HG03460 (cell line): ENCODE data around the gene CEMIP.

ENCODE experiments used
- ATAC-seq: cut with Tn5 transposase; IDR thresholded peaks from one replicate; pipeline ENCODE4 v1.9.1; 2021; ENCODE audit not compliant: unreplicated experiment

CEMIP gene

DNA sequence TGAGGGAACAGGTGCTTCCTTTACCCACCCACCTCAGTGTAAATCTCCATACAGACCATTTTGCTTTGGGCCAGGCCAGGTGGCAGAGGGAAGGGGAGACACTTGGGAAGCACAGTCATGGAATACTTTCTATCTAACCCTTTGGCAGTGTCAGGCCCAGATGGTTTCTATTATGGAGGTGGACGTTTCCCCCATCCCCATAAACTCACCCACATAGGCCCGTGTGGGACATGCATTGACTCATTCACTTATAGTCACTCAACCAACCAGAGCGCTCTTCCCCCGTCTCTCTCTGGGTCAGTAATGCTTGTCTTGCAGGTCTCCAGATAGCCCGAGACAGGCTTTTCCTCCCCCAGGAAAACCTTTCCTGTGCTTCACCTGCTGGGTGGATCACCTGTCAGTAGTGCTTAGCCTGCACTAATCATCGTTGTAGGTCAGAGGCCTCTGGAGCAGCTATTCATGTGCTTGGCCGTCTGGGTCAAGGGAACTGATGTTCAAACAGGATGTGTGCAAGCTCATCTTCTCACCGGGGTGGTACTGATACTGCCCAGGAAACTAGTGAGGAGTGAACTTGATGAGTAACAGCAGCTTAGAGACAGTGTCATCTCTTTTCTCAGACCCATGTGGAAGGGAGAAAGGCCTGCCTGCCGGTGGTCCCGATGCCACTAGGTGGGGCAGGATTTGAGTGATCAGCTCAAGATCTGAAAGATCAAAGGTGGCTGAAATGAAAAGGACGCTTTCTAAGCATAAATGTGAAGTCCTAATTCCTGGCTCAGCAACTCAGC lies 67.1 kb downstream of the CEMIP start:
- ATAC-seq = no peak

DNA sequence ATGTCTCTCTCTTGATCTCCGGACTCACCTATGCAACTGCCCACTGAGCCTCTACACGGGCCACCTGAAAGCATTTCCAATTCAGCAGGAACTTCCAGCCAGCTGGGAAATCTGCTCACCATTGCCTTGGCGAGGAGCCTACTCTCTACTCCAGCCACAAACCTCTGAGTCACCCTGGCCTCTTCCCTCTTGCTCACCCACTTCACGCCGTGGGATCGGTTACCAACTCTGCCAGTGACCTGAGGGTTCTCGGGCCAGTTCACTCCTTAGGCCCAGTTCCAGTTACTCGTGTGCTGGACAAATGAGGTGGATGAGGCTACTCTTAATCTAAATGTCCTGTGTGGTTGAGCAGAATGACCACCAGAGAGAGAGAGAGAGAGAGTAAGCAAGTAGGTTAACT lies 70.1 kb downstream of the CEMIP start:
- ATAC-seq = no peak

DNA sequence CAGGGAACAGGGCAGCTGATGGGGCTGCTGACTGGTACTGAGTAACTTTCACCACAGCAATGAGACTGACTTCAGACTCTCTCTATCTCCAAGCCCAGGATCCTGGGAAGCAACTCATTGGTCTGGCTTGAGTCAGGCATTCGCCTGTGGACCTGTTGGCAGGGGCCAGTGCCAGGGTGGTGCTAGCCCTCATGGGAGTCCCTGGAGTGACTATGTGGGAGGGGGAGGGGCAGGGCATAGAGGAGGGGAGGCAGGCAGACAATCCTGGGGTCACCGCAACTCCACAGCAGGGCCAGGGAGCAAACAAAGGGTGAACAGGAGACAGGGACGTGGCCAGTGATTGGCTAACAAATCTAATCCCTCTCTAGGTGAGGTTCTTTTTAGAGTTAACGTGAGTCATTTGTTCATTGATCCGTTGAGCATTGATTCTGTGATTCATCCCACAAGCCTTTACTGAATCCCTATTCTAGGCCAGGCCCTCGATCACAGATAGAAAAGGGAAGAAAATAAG lies 71.8 kb downstream of the CEMIP start:
- no peak for ATAC-seq

DNA sequence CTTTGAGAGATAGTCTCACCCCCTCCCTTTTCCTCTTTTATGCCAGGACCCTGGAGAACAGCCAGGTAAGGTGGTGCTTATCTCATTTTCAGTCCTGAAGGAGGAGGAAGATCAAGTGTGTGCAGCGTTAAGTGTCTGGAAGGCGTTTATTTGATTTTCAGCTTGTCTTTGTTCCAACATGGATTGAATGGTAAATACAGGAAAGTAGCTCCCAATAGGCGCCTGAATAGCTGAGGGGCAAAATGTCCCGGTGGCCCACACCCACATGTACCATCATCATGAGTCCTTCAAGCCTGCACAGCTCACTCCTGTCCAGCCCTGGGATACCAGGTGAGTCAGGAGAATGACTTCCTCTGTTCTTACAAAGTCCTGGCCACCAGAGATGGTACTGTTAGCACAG lies 73.5 kb downstream of the CEMIP start:
- ATAC-seq = no peak

DNA sequence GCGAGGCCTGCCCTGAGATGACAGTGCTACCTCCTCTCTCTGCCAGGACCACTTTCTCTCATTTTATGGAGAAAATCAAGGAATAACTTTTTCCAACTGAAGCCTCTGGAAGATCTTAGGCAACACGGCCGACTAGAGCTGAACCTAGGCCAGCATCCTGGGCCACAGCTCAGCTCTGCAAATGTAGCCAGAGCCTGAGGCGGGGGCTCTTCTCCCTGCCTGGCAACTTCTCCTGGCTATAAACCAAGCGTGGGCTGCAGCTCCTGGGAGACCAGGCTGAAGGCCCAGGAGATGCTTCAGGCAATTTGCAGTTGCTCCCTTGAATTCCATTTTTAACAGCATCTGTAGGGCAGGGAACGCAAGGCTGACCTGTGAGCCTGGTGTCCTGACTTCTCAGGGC lies 74.9 kb downstream of the CEMIP start:
- no peak for ATAC-seq

DNA sequence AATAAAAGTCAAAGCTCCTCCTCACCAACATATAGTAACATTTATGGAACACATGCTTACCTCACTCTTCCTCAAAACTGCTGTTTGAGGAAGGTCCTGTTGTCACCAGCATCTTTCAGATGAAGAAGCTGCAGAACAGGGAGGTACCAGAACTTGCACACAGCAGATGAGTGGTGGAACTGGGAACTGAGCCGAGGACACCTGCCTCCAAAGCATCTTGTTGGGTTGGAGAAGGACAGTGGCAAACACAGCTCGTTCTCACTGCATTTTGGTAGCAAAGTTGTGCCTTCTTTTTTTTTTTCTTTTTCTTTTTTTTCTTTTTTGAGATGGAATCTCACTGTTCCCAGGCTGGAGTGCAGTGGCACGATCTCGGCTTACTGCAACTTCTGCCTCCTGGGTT lies 76.0 kb downstream of the CEMIP start:
- no peak for ATAC-seq

DNA sequence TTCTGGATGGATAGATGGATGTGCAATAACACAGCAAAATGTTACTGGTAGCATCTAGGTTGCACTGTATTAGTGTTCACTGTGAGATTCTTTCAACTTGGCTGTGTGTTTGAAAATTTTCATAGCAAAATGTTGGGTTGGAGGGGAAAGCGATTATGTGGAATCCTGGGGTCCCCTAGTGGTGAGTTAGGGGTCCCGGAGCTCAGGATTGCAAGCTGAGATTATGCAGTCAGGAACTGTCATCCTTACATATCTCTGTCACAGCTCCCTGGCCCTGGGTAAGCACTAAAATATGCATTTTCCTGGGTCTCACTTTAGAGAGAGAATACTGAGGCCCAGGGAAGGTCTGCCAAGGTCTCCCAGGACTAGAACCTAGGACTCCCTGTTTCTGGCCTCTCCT lies 77.2 kb downstream of the CEMIP start:
- no peak for ATAC-seq

DNA sequence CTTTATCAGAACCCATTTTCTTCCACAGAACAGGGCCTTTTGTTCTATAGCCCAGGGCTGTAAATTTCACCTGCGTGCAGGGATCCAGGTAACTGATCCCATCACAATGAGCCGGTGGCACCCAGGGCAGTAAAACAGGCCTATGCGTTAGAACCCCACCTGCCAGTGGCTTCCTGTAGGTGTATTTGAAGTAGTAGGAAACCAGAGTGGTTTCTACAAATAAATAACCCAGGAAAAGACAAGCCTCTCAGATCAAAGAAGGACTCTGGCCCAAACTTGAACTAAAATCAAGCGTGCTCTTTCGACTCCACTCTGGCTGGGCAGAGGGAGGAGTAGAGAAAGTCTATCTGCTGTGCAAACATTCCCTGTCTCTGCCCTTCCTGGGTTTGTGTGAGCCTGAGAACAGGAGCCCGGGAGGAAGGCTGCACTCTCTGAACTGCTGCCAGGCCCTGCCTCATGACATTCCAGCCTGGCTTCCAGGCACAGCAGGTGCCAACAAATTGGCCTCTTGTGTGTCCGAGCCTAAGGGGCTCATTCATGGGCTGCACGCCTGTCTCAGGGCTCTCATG lies 77.7 kb downstream of the CEMIP start:
- ATAC-seq = no peak

DNA sequence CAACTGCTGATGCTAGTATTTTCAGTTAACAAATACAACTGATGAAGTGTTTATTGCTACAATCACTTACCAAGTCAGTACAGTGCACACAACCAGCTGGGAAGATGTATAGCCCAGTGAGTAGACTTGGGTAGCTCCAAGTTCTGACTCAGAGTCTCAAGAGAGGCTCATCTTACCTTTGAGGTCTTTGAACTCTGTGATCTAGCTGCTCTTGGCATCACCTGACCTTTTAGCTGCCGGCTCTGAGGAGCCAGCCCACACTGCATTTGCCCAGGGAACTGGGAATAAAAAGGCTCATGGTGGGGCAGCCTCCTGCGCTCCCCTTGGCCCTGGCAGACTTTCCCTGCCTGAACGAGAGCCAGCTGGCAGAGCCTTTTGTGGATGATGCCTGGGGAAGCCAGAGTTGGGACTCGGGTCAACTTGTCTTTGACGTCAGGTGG lies 82.6 kb downstream of the CEMIP start:
- ATAC-seq = no peak

DNA sequence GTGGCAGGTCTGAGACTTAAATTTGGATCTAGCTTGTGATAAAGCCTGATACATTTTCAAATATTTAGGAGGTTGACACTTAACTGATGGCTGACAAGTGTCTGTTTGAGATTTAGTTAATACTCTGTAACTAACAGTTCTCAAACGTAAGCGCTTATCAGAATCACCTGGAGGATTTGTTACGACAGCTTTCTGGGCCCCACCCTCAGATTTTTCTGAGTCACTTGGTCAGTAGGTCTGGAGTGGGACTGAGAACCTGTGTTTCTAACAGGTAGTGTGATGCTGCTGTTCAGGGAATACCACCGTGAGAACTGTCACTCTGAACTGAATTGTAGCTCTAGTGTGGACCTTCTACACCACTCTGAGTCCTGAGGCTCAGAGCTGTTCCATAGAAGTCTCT lies 85.5 kb downstream of the CEMIP start:
- no peak for ATAC-seq

DNA sequence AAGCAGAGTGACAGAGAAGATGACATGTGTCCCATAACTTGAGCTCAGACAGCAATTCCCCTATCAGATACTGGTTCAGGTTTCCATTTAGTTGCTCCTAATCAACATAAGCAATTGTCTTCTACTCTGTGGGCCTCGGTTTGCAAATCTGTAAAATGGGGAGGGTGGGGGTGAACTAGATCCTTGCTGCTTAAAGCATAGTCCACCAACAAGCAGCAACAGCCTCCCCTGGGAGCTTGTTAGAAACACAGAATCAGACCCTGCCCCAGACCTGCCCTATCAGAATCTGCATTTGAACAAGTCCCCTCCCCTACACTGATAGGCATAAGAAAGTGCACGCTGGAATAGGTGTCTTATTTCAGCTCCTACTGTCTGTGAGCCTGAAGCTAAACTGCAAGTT lies 87.8 kb downstream of the CEMIP start:
- ATAC-seq = no peak

DNA sequence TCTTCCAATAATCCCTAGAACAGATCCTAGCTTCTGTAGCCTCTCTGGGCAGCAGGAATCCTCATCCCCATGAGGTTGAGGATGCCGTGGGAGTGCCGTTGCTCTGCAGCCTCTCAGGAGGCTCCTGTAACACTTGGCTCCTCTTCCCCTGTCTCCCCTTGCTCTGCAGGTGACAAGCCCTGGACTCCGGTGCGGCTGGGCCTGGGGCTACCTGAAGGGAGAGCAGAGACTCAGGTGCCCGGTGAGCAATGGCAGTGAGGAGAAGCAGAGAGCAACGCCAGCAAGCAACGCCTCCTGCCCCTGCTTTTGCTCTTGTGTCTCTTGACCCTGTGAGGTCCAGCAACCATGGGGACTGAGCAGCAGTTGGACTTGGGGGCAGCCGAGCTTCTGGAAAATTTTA lies 91.2 kb downstream of the CEMIP start:
- no peak for ATAC-seq

DNA sequence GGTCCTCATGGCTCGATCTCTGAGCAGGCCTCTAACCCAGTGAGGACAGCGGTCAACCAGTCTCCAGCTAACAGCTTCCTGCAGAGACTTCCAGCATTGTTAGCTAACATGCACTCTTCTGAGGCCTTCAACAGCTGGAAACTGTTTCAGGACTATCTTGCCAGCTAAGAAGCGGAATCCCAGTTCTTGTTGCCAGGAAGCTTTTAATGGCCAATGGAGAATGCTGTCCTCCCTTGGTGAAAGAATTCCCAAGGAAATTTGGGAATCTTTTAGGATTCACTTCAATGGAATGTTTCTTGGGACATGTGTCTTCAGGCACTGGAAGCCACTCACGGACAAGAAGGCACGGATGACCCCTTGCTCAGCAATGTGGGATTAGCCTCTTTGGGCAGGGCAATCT lies 91.7 kb downstream of the CEMIP start:
- ATAC-seq = no peak

DNA sequence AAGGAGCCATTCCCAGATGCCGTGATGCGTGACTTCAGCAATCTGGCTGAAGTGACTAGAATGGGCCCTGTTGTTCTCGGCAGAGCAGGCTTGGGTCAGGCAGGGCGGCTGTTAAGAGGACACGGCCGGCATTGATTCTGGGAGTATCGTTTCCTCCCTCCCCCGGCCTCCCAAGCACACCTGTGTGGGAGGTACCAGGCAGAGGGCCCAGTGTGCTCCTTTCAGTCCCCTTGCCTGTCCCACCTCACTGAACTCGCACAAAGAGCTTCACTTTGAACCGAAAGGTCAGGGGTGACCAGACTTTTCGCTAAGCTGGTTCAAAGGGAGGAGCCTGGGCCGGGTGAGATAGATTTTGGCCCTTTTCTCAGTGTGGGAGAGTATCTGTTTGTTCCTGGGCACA lies 92.7 kb downstream of the CEMIP start:
- ATAC-seq = no peak

DNA sequence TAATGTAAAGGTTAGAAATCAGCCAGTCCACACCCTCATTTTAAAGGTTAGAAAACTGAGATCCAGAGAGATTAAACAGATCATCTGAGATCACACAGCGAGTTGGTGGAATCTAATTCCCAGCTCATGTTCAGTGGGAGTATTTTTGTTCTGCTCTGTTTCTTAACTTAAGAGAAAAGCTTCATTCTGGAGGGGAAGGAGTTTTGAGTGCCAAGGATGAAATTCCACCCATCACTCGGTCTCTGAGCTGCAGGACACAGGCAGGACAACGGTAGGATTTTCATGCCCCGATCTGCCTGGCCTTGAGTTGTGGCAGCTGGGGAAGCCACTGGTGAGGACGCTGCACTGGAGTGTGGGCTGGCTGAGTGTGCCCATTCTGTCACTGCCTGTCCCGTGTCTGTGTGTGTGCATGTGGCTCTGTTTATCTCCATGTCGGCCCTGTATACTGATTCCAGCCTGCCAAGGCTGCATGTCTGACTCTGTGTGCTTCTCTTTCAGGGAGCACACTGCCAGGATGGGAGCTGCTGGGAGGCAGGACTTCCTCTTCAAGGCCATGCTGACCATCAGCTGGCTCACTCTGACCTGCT lies 94.3 kb downstream of the CEMIP start:
- ATAC-seq = no peak

DNA sequence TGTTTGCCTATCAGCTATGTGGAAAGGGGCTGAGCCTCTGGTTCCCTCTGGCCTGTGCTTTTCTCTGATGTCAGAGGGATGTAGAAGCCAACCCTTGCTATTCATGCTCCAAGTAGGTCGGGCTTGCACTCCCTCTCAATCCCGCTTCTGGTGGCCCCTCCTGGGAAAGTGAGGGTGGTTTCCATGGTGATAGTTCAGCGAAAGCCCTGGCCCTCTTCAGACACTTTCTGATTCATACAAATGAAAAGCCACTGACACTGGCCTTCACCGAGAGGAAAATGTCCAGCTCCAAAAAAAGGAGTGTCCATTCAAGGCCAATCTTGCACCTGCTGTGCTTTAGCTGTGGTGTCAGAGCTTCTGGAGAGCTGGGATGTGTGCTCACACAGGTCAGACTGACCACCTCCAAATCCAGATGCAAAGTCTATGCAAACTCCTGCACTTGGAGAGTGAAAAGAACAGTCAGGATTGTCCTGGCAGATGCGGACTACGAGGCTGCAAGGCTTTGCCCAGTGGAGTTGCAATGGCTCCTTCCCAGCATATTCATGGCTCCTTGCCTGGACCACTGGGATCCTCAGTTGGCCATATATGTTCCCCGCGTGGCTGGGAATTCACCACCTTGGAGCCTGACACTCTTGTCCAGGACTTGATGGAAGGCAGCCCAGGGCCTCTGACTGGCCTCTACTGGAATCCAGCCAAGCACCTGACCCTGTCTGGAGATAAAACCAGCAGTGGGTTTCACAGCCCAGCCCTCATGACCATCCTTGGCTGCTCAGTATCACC lies 96.6 kb downstream of the CEMIP start:
- no peak for ATAC-seq

DNA sequence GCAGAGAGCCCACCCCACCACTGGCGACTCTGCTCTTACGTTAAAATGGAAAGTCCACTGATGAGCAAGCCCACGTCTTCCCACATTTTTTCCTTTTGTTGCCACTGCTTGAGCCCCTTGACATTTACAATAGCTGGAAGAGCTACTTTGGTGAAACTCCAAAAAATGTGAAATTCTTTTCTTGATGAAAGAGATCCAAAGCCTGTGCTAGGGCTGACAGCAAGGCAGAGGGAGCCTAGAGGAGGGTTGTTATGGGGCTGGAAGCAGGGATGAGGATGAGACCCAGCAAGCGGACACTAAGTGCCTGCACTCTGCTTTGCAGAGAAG lies 97.1 kb downstream of the CEMIP start:
- ATAC-seq = no peak

DNA sequence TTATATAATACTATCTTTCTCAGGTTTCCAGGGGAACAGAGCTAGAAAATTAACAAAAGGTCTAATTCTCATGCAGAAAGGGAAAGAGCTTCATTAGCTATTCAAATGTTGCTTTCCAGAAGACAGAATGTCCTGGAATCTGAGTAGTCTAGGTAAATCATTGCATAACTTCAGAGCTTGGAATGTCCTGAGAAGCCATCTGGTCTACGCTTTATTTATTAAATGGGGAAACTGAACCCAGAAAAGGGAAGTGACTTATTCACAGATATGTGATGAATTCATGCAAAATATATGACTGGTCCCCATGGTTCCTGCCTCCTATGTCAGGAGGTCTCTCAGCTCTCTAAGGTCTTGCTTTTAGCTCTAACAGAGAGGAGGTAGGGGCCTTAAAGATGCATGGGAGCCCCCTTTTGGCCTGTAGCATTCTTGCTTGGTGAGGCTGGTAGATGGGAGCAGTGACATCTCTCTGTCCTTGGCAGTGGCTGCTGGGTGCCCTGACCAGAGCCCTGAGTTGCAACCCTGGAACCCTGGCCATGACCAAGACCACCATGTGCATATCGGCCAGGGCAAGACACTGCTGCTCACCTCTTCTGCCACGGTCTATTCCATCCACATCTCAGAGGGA lies 99.2 kb downstream of the CEMIP start:
- no peak for ATAC-seq

DNA sequence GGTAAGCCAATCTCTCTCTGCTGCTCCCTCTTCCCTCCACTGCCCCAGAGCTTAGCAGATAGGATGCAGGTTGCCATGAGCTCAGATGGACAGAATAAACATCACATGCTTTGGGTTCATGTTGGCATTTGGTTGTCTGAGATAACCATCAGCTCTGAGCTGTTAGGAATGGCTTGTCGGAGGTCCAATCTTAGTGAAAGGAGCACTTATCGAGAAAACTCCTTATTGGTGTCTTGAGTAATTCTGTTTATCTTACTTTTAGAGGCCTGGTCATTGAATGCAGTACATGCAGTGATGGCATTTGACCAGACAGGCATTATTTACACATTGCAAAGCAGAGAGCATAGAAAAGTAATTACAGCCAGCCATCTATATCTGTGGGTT lies 99.7 kb downstream of the CEMIP start:
- no peak for ATAC-seq

DNA sequence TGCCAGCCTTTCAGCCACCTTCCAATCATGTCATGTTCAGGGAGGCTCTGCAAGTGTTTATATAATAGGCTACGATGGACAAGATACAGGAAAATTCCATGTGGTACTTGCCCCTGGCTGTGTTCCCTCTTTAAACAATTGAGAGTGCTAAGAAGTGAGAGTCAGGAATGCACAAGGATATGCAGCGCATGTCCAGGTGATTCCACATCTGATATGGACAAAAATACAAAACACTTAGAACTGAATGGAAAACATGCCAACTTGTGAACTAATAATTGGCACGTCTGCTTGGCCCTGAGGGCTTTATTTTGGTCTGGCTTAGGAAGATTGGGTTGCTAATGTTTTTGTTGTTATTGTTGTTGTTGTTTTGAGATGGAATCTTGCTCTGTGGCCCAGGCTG lies 100.9 kb downstream of the CEMIP start:
- no peak for ATAC-seq

DNA sequence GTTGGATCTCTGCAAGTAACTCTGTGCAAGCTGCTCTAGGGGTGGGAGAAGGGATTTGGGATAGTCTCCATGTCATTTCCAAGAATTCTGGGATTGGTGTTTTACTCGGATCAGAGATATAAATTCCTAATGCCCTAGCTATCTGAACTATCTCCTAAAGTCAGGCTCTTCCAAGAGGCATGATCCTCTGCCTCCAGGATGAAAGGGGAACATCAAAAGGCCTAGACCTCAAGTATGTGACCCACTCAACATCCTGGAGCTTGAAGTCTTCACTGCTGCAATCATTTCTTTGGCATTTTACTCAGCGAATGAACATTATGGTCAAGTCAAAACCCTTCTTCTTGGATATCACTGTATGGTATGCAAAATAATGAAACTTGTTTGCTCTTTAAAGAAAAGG lies 104.5 kb downstream of the CEMIP start:
- ATAC-seq = no peak
